Stimulated activated CD4-positive, alpha-beta T cell treated with anti-CD3 and anti-CD28 coated beads, Interleukin-4, amount 100 ng/mL, for 48 hours (primary cell): ENCODE data around the gene HOXA9.

Source experiments
- DNase-seq, 2 donors: peaks; one replicate each; pipeline ENCODE4 v3.0.0-alpha.2; 2020; ENCODE audit warnings: low read depth in 2 of 2

The HOXA9 gene

GRCh38 chr7:27164367-27165088 is 809 bp downstream of the HOXA9 start:
- DNase-seq: no peak

GRCh38 chr7:27164045-27164366 is 1.3 kb downstream of the HOXA9 start:
- DNase-seq: no peak

GRCh38 chr7:27163288-27164044 is 1.9 kb downstream of the HOXA9 start:
- no peak for DNase-seq

GRCh38 chr7:27162561-27163287 is 2.6 kb downstream of the HOXA9 start:
- DNase-seq: no peak

- no peak for DNase-seq
These were observed 3.4 kb downstream of the HOXA9 start for GRCh38 chr7:27161721-27162560.

- no peak for DNase-seq
These were observed 4.1 kb downstream of the HOXA9 start for GRCh38 chr7:27161214-27161720.

GRCh38 chr7:27160546-27161213 is 4.7 kb downstream of the HOXA9 start:
- DNase-seq: peak; percentile 77 to 86

- DNase-seq: no peak
These were observed 5.2 kb downstream of the HOXA9 start for GRCh38 chr7:27160145-27160545.

- DNase-seq: no peak
These were observed 5.8 kb downstream of the HOXA9 start for GRCh38 chr7:27159266-27160144.

- DNase-seq: no peak
These were observed 6.7 kb downstream of the HOXA9 start for GRCh38 chr7:27158436-27159265.

GRCh38 chr7:27157702-27158431 is 7.5 kb downstream of the HOXA9 start:
- DNase-seq: no peak

- no peak for DNase-seq
These were observed 8.2 kb downstream of the HOXA9 start for GRCh38 chr7:27156916-27157701.

- no peak for DNase-seq
These were observed 8.8 kb downstream of the HOXA9 start, which contains the start of gene HOXA7 for GRCh38 chr7:27156508-27156898. TSS of gene HOXA7 (minus strand) at chr7:27156675. CDS start at chr7:27156545, 130 bp downstream.

- no peak for DNase-seq
These were observed 9.4 kb downstream of the HOXA9 start for GRCh38 chr7:27155816-27156507.

- no peak for DNase-seq
These were observed 10.2 kb downstream of the HOXA9 start for GRCh38 chr7:27154901-27155815.

GRCh38 chr7:27154369-27154768 is 11.0 kb downstream of the HOXA9 start:
- no peak for DNase-seq
